Activated T-cell treated with anti-CD3 and anti-CD28 coated beads for 4 hours (primary cell): Measurements from ENCODE around the gene LPP.

Experiments used
- DNase-seq: peaks from one replicate; pipeline ENCODE4 v3.0.0-alpha.2; 2020

LPP gene

GRCh38 chr3:188306435-188307005, 152.6 kb downstream of the LPP start:
- DNase-seq: no peak

GRCh38 chr3:188309437-188310269, 155.7 kb downstream of the LPP start:
- no peak for DNase-seq

GRCh38 chr3:188310270-188310710, 156.3 kb downstream of the LPP start:
- no peak for DNase-seq

- DNase-seq: no peak
Observed at GRCh38 chr3:188315553-188315952, 161.6 kb downstream of the LPP start.

GRCh38 chr3:188316021-188316722, 162.2 kb downstream of the LPP start:
- no peak for DNase-seq

DNA sequence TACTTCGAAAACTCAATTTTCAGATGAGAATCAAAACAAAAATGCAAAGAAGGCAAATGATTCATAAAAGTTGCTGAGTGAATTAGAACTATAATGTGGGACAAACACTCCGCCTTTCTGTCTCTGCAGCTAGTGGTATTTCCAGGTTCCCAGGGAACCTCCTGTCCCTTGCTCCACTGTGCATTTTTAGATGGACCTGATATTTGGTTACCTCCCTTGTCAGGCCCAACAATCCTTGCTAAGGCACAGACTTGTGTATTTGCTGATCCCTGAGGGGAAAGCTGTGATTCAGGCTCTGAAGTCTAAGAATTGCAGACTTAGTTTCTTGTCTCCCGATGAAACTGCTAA, 162.7 kb downstream of the LPP start:
- no peak for DNase-seq

GRCh38 chr3:188319569-188319968, 165.6 kb downstream of the LPP start:
- DNase-seq: no peak

DNA sequence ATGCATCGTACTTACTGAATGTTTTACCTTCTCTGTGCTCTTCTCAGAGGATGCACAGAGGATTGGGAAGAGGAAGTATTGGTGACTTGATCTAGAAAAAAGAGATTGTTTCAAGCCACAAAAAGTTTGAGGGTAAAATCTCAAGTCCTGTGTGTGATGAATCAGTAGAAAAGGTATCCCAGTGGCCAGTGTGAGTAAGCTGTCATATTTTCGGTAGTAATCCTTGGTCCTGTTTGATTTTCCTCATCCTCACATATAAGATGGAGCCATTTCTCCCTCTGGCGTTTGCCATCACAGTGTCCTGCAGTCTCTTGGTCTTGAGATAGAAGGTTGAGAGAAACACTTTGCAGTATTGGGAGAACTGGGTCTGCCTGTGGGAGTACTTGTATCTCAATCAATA, 166.8 kb downstream of the LPP start:
- no peak for DNase-seq

DNA sequence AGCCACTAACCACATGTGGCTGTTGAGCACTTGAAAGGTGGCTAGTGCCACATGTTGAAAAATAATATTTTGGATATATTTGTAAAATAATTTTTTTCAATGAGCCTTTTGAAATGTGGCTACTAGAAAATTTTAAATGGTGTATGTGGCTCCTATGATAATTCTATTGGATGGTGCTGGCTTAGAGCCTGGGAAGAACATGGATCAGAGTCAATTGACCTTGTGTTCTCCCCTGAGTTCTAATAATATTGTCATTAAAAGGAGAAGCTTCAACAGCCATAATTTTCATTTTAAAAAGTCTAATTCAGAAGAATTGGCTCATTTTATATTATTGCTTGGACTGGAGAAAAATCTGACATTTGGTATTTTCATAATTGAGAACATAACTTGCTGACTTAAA, 167.3 kb downstream of the LPP start:
- DNase-seq: no peak

DNA sequence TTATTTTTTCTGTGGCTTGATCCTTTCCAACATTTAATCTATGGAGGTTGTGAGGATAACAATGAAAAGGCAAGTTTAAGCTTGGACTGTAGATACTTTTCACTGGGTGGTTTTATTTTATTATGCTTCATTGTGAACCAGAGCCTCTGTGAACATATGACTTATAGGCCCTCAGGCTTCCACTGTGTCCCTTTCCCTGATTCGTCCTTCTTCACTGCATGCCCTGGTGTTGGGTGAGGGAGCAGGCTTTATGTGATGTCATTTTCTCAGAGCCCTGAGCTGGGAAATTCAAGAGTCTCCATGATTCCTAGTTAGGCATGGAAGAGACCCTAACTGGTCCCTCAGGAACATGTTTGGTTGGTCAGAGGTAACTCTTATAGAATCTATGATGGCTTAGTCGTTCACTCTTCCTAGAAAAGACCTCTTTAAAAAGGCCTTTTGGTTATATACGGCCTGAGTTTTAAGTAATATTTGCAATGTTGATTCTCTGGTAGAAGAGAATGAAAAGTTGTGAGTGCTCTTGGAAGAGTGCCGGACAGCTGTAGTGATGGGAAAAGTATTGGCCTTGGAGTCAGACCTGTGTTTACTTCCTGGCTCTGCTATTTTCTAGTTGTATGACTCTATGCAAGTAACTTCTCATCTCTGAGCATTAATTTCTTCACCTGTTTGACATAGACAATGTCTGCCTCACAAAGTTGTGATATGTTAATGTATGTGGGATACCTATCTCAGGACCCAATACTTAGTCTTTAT, 168.4 kb downstream of the LPP start:
- DNase-seq: no peak

DNA sequence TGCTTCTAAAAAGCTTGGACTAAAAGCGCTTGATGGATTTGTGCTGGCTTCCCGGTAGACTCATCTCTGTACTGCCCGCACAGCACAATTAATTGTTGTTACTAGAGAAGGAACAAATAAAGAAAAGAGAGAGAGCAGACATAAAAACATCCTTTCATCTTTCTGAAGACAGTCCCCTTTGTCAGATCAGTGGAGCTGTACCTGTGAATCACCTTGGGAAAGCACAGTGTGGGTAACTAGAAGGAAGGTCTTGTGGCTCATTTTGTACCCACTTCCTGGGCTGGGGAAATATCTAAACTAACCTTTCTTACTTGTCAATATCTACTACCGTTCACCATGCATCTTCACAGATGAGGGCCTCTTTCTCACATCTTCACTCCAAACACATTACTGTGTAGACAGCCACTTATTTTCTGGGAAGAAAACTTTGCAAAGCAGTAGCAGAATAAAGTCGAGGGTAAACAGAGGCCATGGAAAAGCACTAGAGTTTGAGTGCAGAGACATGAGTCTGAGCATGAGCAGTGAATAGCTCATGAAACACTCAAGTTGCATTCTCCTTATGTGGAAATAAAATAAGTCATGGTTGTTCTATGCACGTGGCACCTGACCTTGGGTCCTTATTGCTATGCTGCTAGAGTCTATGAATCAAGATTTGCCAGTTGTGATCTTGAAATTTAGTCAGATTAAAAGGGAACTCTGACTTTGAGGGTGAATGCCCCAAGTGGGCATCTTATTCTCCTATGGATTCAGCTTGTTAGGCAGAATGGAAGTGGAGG, 169.3 kb downstream of the LPP start:
- peak; percentile 37 for DNase-seq

DNA sequence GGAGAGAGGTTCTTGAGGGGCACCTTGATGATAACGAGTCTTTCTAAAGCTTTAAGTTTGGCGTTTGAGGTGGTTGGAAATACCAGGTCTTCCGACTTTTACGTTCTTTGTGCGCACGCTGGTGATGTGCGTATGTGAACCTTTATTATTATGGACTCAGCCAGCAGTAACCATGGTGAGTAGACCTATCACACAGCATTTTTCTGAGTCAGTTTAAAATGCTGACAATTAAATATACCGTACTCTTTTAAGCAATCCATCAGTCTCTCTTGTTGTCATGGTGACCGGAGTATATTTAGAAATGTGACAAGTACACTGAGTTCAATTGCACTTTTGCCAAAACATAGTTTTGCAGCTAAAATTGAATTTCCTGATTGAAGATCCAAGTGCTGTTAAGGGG, 172.2 kb downstream of the LPP start:
- DNase-seq: no peak

DNA sequence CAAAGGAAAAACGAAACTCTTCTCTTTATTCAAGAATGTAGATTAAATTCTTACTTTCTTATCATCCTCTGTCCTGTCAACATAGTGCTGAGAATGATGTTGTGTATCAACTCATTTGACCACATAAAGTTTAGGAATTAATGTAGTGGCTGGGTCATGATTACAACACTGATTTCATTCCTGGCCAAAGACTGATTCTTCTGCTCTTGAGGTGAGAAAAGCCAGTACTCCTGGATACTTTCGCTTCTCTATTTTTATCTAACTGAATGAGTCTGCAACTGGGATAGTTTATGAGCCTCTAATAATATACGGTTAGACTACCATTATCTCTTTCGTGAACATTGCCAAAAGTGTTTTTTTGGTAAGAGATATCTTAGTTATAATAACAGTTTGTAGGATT, 173.0 kb downstream of the LPP start:
- DNase-seq: no peak

DNA sequence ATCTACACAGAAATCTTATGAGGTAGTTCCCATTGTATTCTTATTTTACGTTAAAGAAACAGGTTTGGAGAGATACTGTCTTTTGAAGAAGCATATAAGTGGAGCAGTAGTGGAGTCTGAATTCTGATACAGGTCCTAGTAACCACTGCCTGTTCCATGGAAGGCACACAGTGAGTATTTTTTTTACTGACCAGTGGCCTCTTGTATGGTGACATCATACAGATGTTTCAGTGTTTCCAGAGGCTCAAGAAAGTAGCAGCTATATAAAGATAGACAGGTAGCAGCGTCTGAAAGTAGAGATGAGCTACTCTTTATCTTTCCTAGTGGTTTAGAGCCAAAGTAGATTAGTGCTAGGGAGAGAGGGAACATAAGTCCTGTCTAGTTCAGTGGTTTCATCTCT, 173.5 kb downstream of the LPP start:
- DNase-seq: no peak

- DNase-seq: no peak
Observed at GRCh38 chr3:188330138-188330537, 176.2 kb downstream of the LPP start.

- no peak for DNase-seq
Observed at GRCh38 chr3:188331166-188331565, 177.2 kb downstream of the LPP start.

GRCh38 chr3:188332085-188332484, 178.1 kb downstream of the LPP start:
- no peak for DNase-seq

- no peak for DNase-seq
Observed at GRCh38 chr3:188335656-188336055, 181.7 kb downstream of the LPP start.

GRCh38 chr3:188336178-188336577, 182.2 kb downstream of the LPP start:
- no peak for DNase-seq

- DNase-seq: no peak
Observed at GRCh38 chr3:188337232-188337631, 183.3 kb downstream of the LPP start.

GRCh38 chr3:188338086-188338485, 184.1 kb downstream of the LPP start:
- no peak for DNase-seq
